HG03442 (cell line): ENCODE results near the gene CNP.
"Not testable (repeated sequence)": the region's sequence is repeated elsewhere in the genome, so short reads cannot be mapped to it uniquely, and the experiment has no call there.

Experiments used
- ATAC-seq: cut with Tn5 transposase; IDR thresholded peaks from one replicate; pipeline ENCODE4 v1.9.1; 2021; ENCODE audit warnings: mild to moderate bottlenecking, moderate library complexity; ENCODE audit not compliant: unreplicated experiment

CNP gene

GRCh38 chr17:42001729-42002128 lies 35.1 kb downstream of the CNP start:
- ATAC-seq: no peak

- no peak for ATAC-seq
Observed at GRCh38 chr17:42002175-42002791, 35.7 kb downstream of the CNP start.

- ATAC-seq: no peak
Observed at GRCh38 chr17:42002792-42003301, 36.3 kb downstream of the CNP start.

- no peak for ATAC-seq
Observed at GRCh38 chr17:42005166-42005565, 38.6 kb downstream of the CNP start.

- no peak for ATAC-seq
Observed at GRCh38 chr17:42009170-42009569, 42.6 kb downstream of the CNP start.

GRCh38 chr17:42010266-42010680 lies 43.7 kb downstream of the CNP start:
- ATAC-seq: not testable (repeated sequence)

- no peak for ATAC-seq
Observed at GRCh38 chr17:42010898-42011516, 44.4 kb downstream of the CNP start.

GRCh38 chr17:42012363-42012762 lies 45.8 kb downstream of the CNP start:
- not testable (repeated sequence) for ATAC-seq

- ATAC-seq: not testable (repeated sequence)
Observed at GRCh38 chr17:42013740-42014139, 47.1 kb downstream of the CNP start.

GRCh38 chr17:42016411-42016831 lies 49.8 kb downstream of the CNP start:
- ATAC-seq: no peak

GRCh38 chr17:42016941-42017865 lies 50.6 kb downstream of the CNP start, which contains the start of gene DNAJC7:
Gene DNAJC7 (minus strand): TSS chr17:42017439. CDS start chr17:42017416, 23 bp downstream.
- ATAC-seq: peak; percentile 74

- ATAC-seq: no peak
Observed at GRCh38 chr17:42017866-42018200, 51.2 kb downstream of the CNP start.

- ATAC-seq: no peak
Observed at GRCh38 chr17:42018339-42018738, 51.7 kb downstream of the CNP start.

GRCh38 chr17:42018988-42019387 lies 52.4 kb downstream of the CNP start:
- no peak for ATAC-seq

GRCh38 chr17:42019509-42020404 lies 53.2 kb downstream of the CNP start, which contains the start of gene NKIRAS2:
Gene NKIRAS2 (plus strand): TSS chr17:42020090. CDS start chr17:42021578, 1,488 bp downstream.
- ATAC-seq: peak; percentile 50

GRCh38 chr17:42020845-42021244 lies 54.2 kb downstream of the CNP start:
- ATAC-seq: not testable (repeated sequence)

- ATAC-seq: no peak
Observed at GRCh38 chr17:42023524-42024349, 57.1 kb downstream of the CNP start.

- ATAC-seq: no peak
Observed at GRCh38 chr17:42025191-42025579, 58.6 kb downstream of the CNP start.

- no peak for ATAC-seq
Observed at GRCh38 chr17:42025936-42026335, 59.3 kb downstream of the CNP start.
